NCI-H146 (cell line): ENCODE results near the gene SAMD4B.
"Not testable (repeated sequence)": the region's sequence is repeated elsewhere in the genome, so short reads cannot be mapped to it uniquely, and the experiment has no call there.

Experiments
- DNase-seq: peaks from one replicate; lab custom pipeline; 2025; lab: John Stamatoyannopoulos, UW

The SAMD4B gene

GRCh38 chr19:39370735-39371134, 28.5 kb downstream of the SAMD4B start:
- DNase-seq: no peak

GRCh38 chr19:39372047-39372802, 30.0 kb downstream of the SAMD4B start:
- DNase-seq: no peak

GRCh38 chr19:39372941-39373340, 30.7 kb downstream of the SAMD4B start:
- DNase-seq: no peak

GRCh38 chr19:39375929-39376328, 33.7 kb downstream of the SAMD4B start:
- no peak for DNase-seq

- no peak for DNase-seq
Observed at GRCh38 chr19:39377373-39378362, 35.4 kb downstream of the SAMD4B start.

GRCh38 chr19:39379366-39379765, 37.1 kb downstream of the SAMD4B start:
- DNase-seq: not testable (repeated sequence)

- no peak for DNase-seq
Observed at GRCh38 chr19:39379865-39380396, 37.7 kb downstream of the SAMD4B start.

GRCh38 chr19:39380521-39381502, 38.6 kb downstream of the SAMD4B start:
- DNase-seq: no peak

- no peak for DNase-seq
Observed at GRCh38 chr19:39381910-39382611, 39.8 kb downstream of the SAMD4B start.

GRCh38 chr19:39382991-39383828, 41.0 kb downstream of the SAMD4B start:
- DNase-seq: no peak

GRCh38 chr19:39384839-39385568, 42.8 kb downstream of the SAMD4B start:
- DNase-seq: no peak

GRCh38 chr19:39385629-39386411, 43.6 kb downstream of the SAMD4B start:
- DNase-seq: no peak

- no peak for DNase-seq
Observed at GRCh38 chr19:39386557-39386956, 44.3 kb downstream of the SAMD4B start.

GRCh38 chr19:39388657-39389056, 46.4 kb downstream of the SAMD4B start:
- no peak for DNase-seq

- DNase-seq: no peak
Observed at GRCh38 chr19:39389631-39390414, 47.6 kb downstream of the SAMD4B start.

GRCh38 chr19:39390451-39390750, 48.2 kb downstream of the SAMD4B start:
- no peak for DNase-seq

GRCh38 chr19:39390751-39391437, 48.7 kb downstream of the SAMD4B start, which contains the start of the genes MED29 and PAF1:
Gene MED29, plus strand, starts transcription at chr19:39391378. Its CDS starts 45 bp downstream, at chr19:39391423.
Gene PAF1, minus strand, starts transcription at chr19:39391106. Its CDS starts 242 bp downstream, at chr19:39390864.
- DNase-seq: peak; percentile 100
